ENCODE data around the gene PLEKHG4B. TPM values are rescaled to one million over a fixed set of nuclear protein-coding genes. Genes with fewer than 3 reads are reported as not detected.
A peak's percentile ranks its signal among the peaks of the same experiment; 100 is the strongest.
"Not testable (repeated sequence)": the region's sequence is repeated elsewhere in the genome, so short reads cannot be mapped to it uniquely, and the experiment has no call there.

PLEKHG4B gene
- total RNA-seq, 1 experiment from 2014 or later: 0.61 TPM

DNA sequence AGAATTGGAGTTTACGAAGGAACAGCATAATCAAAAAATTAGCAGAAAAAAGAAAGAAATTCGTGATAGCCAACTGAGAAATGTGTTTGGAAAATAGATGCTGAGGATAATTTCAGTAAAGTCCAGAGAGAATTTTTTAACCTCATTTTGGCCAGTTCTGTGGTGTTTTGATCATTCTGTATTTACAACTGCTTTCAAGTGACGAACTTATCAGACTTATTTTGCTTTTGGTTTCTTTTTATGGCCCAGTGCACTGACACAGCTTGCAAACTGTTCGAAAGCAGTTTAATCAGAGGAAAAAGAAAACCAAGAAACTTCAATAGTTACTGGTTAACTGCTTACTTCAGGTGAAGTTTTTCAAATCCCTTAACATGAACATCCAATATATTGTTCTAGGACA lies 128.0 kb downstream of the PLEKHG4B start:
- no peak for DNase-seq (ENCODE audit: low read depth)

DNA sequence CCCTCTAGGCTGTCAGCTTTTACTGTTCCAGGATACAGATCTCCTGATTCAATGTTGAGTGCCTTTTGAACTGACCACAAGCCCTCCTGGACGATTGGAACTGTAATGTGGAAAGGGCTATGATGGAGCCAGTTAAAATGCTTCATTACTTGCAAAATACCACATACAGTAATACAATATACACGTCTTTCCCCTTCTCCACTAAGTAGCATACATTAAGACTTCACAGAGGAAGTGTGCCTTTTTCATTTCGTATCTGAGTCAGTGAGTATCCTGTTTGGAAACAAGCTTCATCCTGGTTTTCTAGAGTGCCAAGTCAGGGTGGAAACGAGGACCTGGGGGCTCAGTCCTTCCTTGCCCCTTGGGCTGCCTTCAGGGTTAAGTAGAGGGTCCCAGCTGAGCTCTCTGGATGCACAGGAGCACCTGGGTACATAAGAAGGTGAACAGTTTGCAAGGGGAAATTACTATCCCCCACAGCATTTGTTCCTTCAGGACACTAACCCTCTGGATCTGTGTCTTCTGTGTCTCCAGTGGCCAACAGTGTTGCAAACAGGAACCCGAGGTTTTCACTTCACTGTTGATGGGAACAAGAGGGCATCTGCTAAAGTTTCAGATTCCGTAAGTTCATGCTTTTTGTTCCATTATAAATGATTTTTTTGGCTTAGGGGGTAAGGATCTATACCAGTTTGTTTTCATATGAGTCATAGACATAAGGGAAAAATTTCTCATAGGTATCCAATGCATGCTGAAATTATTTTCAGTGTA lies 131.2 kb downstream of the PLEKHG4B start:
- DNase-seq (ENCODE audit: low read depth): peak; percentile 66

DNA sequence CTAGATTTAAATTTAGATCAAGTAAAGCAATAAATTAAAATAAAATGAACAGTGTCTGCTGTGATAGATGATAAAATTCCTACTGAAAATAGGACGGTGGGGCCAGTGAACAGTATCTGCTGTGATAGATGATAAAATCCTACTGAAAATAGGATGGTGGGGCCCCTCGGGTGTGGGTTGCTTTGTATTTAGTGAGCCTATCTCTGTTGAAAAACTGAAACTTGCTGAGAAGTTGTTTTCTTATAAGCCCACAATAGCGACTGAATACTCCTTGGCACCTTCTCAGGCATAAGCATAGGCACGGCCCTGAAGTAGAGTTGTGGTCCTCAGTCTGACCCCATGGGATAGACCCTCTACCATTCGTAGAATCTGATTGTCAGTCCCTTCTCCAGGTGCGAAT lies 131.8 kb downstream of the PLEKHG4B start:
- no peak for DNase-seq (ENCODE audit: low read depth)

DNA sequence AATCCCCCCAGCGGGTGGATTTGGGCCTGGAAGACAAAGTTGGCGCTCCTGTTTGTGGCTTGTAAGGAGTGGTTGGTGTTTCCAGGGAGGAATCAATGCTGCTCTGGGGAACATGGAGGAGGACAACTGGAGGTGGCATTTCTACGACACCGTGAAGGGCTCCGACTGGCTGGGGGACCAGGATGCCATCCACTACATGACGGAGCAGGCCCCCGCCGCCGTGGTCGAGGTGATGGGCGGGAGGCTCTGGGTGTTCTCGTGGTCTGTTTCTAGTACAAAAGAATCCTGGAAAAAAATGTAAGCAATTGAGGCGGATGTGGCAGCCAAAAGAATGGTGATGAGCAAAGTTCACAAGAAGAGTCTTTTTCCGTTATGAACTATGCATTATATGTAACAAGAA lies 133.4 kb downstream of the PLEKHG4B start:
- DNase-seq (ENCODE audit: low read depth): no peak

DNA sequence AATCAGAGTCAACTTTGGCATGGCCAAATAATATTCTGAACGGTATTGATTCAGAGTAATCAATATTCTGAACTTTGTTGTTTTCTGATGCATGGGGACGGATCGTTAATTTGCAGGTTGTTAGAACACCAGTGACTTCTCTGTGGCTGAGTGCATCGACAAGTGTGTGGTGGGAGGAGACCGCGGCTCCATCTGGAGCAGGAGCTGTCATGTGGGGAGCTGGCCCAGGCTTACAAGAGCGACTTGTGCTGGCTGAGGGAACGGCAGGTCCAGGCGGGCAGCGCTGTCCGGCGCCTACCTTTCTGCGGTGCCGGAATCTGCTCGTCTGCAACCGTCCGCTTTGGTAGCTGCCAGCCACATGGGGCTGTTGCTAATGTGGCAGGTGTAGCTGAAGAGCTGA lies 135.4 kb downstream of the PLEKHG4B start:
- DNase-seq (ENCODE audit: low read depth): not testable (repeated sequence)

DNA sequence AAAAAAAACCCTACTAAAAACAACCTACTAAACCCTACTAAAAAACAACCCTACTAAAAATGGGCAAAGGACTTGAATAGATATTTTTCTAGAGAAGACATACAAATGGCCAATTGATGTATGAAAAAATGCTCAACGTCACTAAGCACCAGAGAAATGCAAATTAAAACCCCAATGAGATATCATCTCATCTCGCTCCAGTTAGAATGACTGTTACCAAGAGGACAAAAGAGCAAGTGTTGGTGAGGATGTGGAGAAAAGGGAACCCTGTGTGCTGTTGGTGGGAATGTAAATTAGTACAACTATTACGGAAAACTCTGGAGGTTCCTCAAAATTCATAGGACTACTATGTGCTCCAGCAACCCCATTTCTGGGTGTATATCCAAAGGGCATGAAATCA lies 136.9 kb downstream of the PLEKHG4B start:
- DNase-seq (ENCODE audit: low read depth): no peak

DNA sequence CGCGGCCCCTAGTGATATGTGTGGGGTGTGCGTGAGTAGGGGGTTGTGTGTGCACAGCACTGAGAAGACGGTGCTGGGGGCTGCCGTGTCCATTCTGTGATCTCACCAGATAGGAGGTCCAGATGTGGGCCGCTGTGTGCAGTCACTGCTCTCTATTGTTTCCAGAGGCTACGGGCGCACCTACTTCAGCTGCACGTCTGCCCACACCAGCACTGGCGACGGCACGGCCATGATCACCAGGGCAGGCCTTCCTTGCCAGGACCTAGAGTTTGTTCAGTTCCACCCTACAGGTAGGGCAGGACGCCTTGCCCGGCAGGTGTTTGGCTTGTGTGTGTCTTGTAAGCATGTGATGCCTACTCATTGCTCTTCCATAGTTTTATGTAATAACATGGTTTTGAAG lies 138.7 kb downstream of the PLEKHG4B start:
- no peak for DNase-seq (ENCODE audit: low read depth)

DNA sequence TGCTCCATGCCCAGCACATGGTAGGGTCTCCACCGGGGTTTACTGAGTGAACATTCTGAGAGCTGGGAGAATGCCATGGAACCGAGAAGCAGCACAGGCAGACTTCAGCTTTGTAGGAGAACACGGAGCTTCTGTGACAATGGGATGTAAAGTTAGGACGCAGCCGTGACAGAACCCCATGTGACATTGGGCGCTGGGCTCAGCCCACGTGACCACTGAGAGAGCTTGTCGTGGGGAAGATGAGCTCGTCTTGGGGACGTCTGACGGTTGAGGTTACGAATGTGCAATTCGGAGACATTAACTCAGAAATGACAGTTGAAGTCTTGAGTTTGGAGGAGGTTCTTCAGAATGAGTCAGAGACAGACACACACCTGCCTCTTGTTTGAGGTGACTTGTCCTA lies 139.7 kb downstream of the PLEKHG4B start:
- DNase-seq (ENCODE audit: low read depth): no peak

DNA sequence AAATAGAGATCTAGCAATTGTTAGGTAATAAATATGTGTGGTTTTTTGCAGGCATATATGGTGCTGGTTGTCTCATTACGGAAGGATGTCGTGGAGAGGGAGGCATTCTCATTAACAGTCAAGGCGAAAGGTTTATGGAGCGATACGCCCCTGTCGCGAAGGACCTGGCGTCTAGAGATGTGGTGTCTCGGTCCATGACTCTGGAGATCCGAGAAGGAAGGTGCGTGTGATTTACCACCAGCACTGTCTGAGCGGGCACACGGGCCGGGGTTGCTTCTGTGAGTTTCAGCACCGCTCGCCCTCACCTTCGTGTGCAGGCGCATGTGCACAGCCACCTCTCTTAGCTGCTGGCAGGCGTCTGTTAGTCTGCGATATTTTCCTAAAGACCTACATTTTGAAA lies 141.5 kb downstream of the PLEKHG4B start:
- DNase-seq (ENCODE audit: low read depth): not testable (repeated sequence)

DNA sequence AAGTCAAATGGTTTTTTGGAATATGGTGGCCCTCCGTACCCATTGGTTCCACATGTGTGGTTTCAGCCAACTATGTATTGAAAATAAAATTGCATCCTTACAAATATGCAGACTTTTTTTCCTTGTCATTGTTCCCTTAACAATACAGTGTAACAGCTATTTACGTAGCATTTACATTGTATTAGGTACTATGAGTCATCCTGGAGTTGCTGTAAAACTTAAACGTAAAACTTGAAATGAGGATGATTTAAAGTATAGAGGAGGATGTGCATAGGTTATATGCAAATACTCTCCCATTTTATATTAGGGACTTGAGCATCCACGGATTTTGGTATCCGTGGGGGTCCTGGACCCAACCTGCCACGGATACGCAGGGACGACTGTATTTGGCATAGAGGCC lies 142.5 kb downstream of the PLEKHG4B start:
- no peak for DNase-seq (ENCODE audit: low read depth)

DNA sequence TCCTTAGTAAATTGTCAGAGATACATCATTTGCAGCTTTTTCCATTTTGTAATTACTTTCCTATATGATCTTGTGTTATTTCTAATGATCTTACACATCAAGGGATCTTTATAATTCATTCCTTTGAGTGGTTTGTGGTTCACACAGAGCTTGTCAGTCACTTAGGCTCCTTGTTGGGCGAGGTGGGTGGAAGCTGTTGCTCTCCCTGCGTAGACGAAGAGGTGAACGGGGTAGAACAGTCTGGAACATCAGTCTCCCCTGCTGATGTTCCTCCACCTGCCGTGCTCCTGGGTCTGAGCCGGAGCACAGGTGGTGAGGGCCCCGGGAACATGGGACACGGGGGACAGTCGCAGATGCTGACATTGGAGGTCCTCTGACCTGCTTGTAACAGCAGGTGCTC lies 143.6 kb downstream of the PLEKHG4B start:
- not testable (repeated sequence) for DNase-seq (ENCODE audit: low read depth)

DNA sequence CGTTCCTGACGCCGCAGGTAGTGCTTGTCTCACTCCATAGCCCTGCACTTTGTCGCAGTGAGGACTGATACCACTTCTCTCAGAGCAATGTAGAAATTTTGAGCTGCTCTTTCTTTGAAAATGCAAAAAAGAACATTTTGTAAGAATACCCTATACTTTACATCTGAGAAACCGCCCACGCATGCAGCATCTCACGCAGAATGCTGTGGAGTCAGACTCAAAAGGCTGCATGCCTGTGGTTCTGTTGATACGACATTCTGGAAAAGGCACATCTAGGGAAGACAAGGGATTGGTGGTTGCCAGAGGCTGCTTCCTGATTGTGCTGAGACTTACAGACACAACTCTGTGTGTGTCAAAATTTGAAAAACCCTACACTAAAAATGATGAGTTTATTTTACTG lies 146.0 kb downstream of the PLEKHG4B start:
- DNase-seq (ENCODE audit: low read depth): not testable (repeated sequence)

Small RNA genes lying within 50 kb of the gene (small RNA-seq; reads per million reads assigned to genes)
- gene RF00019: not detected

Other genes starting within 250 kb of the PLEKHG4B start
- gene LRRC14B, start 99.3 kb downstream of the PLEKHG4B start, total RNA-seq (2014; rRNA removed; shearing (Covaris generic)): not detected in 2 replicates
- 4.1 and 4.2 TPM in 2 replicates for gene CCDC127, start 126.0 kb downstream of the PLEKHG4B start, total RNA-seq (2014; rRNA removed; shearing (Covaris generic))
- 124 and 137 TPM in 2 replicates for gene SDHA, start 126.2 kb downstream of the PLEKHG4B start, total RNA-seq (2014; rRNA removed; shearing (Covaris generic))
- 384 and 389 TPM in 2 replicates for gene PDCD6, start 179.5 kb downstream of the PLEKHG4B start, total RNA-seq (2014; rRNA removed; shearing (Covaris generic))
- gene AHRR, start 229.5 kb downstream of the PLEKHG4B start, total RNA-seq (2014; rRNA removed; shearing (Covaris generic)): 2.1 and 2.4 TPM in 2 replicates

Data from HT1080 (cell line).